HG03066 (cell line): ENCODE measurements around the gene DTD2.
"Not testable (repeated sequence)": the region's sequence is repeated elsewhere in the genome, so short reads cannot be mapped to it uniquely, and the experiment has no call there.

Source experiments
- ATAC-seq: cut with Tn5 transposase; IDR thresholded peaks from one replicate; pipeline ENCODE4 v1.9.1; 2021; ENCODE audit warnings: low read depth; ENCODE audit not compliant: unreplicated experiment

The DTD2 gene

DNA sequence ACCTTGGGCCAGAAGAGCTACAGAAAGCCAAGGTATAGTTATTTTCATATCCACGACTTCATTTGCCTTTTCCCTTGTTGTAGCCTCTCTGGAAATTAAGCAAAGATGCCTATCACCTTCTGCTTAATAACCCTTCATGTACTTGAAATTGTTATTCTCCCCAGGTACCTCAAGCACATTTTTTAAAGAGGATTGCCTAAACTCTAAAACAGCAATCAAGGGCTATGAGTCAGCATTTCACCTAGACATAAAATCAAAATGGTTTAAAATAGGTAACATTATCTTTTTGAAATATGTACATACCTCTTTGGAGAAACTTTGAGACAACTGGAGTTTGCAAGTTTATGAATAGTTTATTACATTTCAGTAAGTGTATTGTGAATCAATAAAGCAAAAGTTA, 11.6 kb downstream of the DTD2 start:
- ATAC-seq = no peak

DNA sequence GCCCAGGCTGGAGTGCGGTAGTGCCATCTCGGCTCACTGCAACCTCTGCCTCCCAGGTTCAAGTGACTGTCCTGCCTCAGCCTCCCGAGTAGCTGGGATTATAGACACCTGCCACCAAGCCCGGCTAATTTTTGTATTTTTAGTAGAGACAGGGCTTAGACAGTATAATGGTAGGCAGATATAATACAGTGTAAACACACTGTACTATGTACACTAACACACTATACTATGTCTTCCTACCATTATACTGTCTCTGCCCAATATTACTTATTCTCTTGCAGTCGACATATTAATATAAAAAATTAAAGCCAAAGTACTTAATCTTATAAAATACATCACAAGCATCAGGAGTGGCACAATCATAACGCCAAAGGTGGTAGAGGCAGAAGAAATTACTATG, 15.0 kb downstream of the DTD2 start:
- ATAC-seq = no peak

DNA sequence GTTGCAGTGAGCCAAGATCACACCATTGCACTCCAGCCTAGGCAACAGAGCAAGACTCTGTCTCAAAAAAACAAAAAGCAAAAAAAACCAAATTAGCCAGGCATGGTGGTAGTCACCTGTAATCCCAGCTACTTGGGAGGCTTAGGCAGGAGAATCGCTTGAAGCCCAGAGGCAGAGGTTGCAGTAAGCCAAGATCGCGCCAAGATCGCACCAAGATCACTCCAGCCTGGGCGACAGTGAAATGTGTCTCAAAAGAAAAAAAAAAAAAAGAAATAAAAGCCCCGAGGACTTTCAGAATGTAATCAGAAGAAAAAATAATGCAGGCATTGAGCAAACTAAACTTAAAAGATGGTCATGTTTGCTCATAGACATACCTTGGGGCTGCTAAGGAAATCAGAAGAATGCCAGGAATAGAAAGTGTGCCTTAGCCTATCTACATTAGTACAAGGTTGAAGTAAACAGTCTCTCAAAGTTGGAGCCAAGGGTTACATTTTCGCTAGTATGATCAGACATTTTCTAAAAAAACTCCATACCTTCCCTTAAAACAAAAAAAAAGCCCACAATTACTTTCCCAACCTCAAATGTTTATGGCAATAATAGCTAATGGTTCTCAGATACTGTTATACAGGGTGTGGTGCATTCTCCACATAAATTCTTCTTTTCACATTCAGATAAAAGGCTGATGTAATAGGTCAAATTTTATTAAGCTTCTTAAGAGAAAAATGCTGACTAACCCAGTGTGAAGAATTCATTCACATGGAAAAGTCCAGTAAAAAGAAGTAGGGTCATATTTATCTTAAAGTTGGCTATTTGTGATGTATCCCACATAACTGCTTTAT, 15.8 kb downstream of the DTD2 start:
- no peak for ATAC-seq

DNA sequence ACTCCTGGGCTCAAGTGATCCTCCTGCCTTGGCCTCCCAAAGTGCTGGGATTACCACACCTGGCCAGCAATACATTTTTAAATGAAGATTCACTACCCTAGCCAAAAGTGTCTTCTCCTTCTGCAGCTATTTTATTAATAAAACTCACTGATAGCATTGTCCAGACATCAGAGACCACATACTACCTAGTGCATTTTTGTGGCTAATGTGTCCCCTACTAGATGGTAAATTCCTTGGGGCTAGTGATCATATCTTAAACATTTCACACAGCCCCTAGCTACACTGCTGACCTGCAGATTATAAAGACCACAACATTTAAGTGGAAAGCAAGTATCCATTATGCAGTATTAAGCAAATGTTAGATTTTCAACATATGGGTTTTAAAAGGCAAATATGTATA, 17.0 kb downstream of the DTD2 start:
- ATAC-seq = no peak

DNA sequence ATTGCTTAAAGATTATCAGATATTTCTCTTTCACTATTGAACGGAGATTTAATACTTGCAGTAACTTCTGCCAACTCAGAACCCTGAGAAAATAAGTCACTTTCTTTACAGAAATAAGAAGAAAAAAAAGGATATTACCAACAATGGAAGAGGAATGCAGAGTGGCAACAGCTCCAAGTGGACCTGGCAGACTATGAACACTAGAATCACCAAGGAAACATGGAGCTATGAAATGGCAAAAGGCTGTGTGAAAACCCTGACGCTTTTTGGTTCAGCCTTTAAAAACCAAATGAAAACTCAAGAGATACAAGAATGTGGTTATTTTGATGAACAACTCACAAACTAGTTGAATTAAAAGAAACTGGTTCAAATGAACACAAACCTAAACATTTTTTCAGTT, 17.7 kb downstream of the DTD2 start:
- ATAC-seq = no peak

DNA sequence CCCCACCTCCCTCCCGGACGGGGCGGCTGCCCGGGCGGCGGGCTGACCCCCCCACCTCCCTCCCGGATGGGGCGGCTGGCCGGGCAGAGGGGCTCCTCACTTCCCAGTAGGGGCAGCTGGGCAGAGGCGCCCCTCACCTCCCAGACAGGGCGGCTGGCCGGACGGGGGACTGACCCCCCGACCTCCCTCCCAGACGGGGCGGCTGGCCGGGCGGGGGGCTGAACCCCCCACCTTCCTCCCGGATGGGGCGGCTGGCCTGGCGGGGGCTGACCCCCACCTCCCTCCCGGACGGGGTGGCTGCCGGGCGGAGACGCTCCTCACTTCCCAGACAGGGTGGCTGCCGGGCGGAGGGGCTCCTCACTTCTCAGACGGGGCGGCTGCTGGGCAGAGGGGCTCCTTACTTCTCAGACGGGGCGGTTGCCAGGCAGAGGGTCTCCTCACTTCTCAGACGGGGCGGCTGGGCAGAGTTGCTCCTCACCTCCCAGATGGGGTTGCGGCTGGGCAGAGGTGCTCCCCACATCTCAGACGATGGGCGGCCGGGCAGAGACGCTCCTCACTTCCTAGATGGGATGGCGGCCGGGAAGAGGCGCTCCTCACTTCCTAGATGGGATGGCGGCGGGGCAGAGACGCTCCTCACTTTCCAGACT, 20.1 kb downstream of the DTD2 start:
- not testable (repeated sequence) for ATAC-seq

DNA sequence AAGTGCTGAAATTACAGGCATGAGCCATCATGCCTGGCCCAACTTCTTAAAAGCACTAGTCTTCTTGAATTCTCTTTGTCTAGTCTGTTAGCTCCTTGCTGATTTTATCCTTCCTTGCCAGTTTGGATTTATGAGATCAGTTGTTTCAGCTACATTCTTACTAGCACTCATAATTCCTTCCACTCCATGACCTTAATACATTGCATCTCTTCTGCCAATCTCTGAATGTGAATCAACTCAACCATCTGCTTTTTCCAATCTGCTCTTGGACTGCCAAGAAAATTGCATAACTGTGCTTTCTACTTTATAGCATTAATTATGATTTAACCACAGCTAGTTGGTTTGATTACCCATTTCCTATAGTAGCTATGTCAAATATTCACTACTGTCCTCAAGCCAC, 22.0 kb downstream of the DTD2 start:
- no peak for ATAC-seq

DNA sequence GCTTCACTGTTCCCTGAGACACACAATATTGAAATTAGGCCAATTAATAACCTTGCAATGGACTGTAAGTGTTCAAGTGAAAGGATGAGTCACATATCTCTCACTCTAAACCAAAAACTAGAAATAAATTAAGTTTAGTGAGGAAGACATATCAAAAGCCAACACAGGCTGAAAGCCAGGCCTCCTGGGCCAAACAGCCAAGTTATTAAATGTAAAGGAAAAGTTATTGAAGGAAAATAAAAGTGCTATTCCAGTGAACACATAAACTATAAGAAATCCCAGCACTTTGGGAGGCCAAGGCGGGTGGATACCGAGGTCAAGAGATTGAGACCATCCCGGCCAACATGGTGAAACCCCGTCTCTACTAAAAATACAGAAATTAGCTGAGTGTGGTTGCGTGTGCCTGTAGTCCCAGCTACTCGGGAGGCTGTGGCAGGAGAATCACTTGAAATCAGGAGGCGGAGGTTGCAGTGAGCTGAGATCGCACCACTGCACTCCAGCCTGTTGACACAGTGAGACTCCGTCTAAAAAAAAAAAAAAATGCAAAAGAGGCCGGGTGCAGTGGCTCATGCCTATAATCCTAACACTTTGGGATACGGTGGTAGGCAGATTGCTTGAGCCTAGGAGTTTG, 26.6 kb downstream of the DTD2 start:
- no peak for ATAC-seq

DNA sequence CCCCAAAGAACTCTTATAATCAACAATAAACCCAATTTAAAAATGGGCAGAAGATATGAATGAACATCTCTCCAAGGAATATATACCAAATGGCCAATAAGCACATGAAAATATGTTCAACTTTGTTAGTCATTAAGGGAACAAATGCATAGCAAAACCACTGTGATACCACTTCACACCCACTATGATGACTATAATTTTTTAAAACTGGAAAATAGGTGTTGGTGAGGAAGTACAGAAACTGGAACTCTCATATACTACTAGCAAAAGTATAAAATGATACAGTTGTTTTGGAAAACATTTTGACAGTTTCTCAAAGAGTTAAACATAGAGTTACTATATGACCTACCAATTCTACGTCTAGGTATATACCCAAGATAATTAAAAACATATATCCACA, 27.5 kb downstream of the DTD2 start:
- ATAC-seq = no peak

DNA sequence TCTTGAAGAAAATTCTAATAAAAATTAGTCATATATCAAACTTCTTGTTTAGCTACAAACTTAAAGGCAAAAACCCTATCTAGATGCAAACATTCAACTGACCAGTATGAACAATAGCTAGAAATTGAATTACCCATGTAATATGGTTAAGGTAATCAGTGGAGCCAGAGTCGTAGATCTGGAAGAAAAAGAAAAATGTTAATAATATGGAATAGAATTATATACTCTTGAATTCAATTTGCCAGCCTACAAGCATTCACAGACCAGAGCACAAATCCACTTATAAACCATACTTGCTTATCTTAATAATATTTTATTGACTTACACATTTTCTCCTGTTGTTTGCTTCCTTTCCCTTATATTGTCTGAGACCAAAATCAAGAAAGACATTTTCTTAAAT, 29.3 kb downstream of the DTD2 start:
- ATAC-seq = no peak

DNA sequence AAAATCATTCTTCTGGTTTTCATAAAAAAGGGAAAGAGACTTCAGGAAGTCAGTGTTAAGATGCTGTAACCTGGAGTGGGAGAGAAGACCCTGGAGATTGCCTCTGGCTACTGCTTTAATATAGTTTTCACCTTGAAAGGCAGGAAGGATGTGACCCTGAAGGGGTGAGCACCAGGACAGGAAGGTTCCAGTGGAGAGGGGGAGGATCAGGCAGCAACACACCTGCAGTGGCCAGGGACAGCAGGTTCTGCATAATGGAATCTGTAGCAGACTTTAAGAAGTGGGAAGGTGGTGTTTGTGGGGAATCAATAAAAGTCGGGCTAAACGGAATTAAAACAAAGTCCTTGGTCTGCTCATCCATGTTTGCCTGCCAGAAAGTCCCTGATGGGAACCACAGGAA, 30.6 kb downstream of the DTD2 start:
- no peak for ATAC-seq

DNA sequence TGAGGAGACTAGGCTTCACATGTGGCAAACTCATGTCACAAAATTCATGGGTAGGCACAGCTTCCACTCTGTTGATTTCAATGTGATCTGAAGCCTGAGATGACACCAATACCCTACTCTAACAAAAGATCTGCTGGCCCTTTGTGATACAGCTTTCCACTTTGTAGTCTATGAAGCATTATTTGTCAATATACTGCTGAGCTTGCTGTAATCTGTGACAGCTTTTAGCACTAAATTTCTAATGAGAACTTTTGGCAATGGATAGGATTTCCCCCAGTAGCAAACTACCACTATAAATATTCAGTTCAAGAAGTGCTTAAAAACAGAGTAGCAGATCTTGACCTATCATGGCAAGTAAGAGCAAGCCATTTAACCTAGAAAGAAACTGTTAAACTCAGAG, 31.4 kb downstream of the DTD2 start:
- ATAC-seq = no peak

DNA sequence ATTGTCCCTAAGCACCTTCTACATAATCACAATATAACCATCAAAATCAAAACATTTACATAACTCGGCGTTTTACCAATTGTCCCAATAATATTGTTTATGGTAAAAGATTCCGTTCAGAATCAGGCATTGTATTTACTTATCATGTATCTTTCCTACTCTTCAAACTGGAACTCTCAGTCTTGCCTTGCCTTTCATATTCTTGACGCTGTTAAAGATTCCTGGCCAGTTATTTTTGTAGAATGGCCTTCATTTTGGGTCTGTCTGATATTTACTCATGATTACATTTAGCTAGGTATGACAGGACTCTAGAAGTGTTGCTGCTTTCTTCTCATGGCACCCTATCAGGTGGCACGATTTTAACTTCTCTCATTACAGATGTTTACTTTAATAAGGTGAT, 36.1 kb downstream of the DTD2 start:
- ATAC-seq = no peak

DNA sequence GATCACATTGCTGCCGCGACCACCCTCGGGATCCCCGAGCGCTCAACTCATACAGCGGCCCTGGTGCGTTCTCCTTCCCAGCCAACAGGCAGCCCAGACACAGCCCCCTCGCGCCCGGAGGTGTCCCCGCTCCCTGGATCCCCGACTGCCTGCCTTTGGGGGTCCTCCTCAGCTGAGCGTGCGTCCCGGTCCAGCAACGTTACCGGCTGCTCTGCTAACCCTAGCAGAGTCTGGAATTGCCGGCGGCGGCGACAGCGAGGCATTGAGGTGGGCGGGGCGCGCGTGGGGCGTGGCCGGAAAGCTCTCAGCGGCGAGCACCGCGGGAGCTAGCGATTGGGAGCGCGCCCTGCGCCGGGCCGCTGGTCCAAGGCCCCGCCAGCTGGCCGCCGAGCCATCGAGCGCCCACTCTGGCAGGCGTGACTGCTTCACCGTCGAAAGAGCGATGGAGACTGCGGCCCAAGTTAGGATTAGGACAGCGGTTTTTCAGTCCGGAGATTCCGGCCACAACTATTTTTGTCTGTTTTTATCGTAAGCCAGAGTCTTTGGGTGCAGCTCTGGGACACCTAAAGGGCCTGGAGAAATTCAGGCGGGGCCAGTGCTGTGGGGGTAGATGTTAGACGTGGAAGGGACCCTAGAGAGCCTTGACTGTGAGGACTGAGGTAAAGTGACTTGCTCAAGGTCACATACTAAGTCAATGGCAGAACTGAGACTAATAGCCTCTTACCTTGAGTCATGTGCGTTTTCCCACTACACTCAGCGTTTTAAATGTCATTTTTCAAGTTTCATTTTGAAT, 36.8 kb downstream of the DTD2 start, which contains the start of gene HEATR5A:
Gene HEATR5A, minus strand, starts transcription at position 232 of the 793 bp plus-strand sequence. CDS start 17,575 bp downstream, outside the sequence.
- peak; percentile 94 for ATAC-seq

DNA sequence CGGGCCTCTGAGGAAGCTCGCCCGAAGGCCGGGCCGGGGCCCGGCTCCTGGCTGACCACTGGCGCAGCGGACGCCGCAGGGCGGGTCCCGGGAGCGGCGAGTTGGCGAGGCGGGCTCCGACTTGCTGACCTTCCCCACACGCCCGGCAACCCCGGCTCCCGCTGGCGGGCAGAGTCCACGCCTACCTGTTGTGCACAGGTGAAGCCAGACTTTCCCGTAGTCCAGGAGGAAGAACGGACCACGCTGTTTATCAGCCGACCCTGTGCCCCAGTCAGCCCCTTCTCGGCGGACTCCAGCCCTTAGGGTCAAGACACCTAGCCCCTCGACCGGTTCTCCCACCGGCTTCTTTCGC, 37.4 kb downstream of the DTD2 start:
- ATAC-seq = peak; percentile 27

DNA sequence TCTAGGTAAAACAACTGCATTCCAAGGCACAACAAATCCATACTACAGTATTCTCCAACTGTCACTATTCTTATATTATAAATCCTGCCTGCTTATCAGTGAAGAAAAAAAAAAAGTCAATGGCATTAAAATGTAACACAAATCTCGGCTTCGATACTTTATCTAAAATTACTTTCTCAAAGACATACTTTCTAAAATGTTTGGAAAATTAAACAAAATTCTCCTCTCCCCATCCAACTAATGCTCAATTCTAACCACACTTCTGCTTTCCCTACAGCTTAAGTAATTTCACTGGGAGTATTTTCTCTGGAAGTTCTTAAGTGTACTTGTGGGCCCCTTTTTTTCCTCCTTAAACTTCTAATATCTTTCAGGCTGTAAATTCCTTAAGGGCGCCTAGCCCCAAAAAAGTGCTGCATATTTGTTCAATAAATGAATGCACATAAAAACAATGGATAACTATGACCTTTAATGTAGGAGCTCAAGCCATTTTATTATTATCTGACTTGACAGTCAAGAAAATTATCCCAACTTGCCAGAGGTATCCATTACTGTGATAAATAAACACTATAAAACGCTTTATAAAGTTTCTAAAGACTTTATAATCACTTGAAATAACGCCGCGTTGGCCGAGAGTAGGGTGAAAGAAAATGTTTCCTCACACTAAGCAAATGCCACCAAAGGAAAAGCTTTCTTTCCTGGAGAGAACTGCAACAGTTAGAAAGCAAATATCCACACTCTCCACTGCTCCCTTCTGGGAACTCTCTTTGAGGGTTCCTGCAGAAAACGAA, 37.9 kb downstream of the DTD2 start:
- no peak for ATAC-seq

DNA sequence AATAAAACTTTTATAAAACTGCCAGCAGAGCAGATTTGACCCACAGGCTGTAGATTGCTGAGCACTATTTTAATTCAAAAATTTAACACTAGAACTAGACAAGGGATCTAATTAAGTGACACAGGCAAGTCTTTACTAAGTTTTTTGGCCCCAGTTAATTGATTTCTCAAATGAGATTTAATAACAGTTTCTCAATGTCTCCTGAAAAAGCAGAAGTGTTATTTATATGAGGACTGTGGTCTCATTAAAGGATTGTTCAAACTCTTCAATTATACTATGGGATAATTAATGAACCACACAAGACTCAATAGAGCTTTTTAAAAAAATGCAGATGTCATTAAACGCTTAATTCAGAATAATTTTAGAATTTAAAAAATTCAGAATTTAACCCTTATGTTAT, 38.9 kb downstream of the DTD2 start:
- ATAC-seq = no peak

DNA sequence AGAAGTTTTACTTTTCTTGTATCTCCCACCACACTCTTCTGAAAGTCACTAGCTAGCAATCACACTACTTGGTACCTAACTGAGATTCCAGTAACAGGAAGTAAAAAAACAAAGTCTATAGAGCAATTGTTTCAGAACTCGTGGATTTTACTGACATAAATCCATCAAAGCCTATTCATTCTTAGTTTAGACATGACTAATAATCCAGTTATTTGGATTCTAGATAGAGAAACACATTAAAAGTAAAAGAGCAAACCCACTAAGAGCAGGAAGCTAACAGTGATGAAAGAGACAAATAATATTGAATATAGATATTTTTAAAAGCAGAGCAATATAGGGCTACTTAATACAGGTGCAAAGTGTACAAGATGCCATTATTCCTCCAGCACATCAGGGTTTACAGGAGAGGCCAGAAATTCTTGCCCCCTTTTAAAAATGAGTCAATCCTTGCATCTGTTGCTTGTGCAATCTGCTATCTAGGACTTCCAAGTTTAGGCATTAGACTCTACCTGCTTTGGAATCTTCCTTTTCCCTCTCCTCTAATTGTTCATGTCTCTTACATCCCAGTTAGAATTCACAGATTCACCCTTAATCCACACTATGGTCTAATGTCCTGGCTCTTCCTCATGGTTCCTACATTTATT, 43.0 kb downstream of the DTD2 start:
- no peak for ATAC-seq

DNA sequence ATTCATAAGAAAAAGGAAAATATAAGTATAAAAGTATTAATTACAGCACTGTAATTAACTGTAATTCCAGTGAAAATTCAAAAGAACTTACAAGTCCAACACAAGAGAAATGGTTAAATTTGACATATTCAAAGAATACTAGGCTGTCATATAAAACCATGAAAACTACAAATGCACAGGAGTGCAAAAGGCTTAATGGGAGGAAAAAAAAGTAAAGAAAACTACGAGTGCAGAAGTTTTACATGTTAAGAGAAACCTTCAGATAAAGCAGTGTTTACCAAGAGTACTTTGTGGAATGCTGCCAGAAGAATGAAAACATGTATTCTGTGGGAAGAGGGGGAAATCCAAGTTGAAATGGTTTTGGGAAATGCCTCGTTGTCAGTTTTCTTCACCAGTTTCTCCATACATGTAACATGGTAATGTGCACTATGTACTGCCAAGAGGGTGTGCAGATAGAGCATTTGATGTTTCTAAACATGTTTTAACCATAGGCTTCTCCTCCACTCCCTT, 46.0 kb downstream of the DTD2 start:
- ATAC-seq = no peak
